HG03097 (cell line): ENCODE data around the gene LCLAT1.
"Not testable (repeated sequence)": the region's sequence is repeated elsewhere in the genome, so short reads cannot be mapped to it uniquely, and the experiment has no call there.

Source experiments
- ATAC-seq: cut with Tn5 transposase; IDR thresholded peaks from one replicate; pipeline ENCODE4 v1.9.1; 2021; ENCODE audit not compliant: unreplicated experiment, low FRiP score

The LCLAT1 gene

GRCh38 chr2:30629866-30630265 is 182.8 kb downstream of the LCLAT1 start:
- no peak for ATAC-seq

GRCh38 chr2:30631051-30631671 is 184.1 kb downstream of the LCLAT1 start:
- no peak for ATAC-seq

- ATAC-seq: no peak
These were observed 186.0 kb downstream of the LCLAT1 start for GRCh38 chr2:30633039-30633438.

- no peak for ATAC-seq
These were observed 189.3 kb downstream of the LCLAT1 start for GRCh38 chr2:30636311-30636710.

GRCh38 chr2:30639836-30640235 is 192.8 kb downstream of the LCLAT1 start:
- ATAC-seq: no peak

- ATAC-seq: no peak
These were observed 194.8 kb downstream of the LCLAT1 start for GRCh38 chr2:30641765-30642345.

GRCh38 chr2:30643013-30643412 is 196.0 kb downstream of the LCLAT1 start:
- not testable (repeated sequence) for ATAC-seq

- ATAC-seq: no peak
These were observed 196.6 kb downstream of the LCLAT1 start for GRCh38 chr2:30643674-30644073.

- no peak for ATAC-seq
These were observed 198.2 kb downstream of the LCLAT1 start for GRCh38 chr2:30645081-30645744.

- ATAC-seq: no peak
These were observed 198.7 kb downstream of the LCLAT1 start for GRCh38 chr2:30645745-30646119.

- ATAC-seq: no peak
These were observed 200.9 kb downstream of the LCLAT1 start for GRCh38 chr2:30647752-30648457.

GRCh38 chr2:30649278-30649677 is 202.2 kb downstream of the LCLAT1 start:
- no peak for ATAC-seq

- ATAC-seq: no peak
These were observed 202.8 kb downstream of the LCLAT1 start for GRCh38 chr2:30649828-30650227.

GRCh38 chr2:30652271-30652915 is 205.3 kb downstream of the LCLAT1 start:
- ATAC-seq: no peak

- no peak for ATAC-seq
These were observed 206.8 kb downstream of the LCLAT1 start for GRCh38 chr2:30653847-30654246.

- no peak for ATAC-seq
These were observed 207.4 kb downstream of the LCLAT1 start for GRCh38 chr2:30654404-30654803.

GRCh38 chr2:30655211-30655610 is 208.2 kb downstream of the LCLAT1 start:
- ATAC-seq: no peak

GRCh38 chr2:30655660-30656059 is 208.6 kb downstream of the LCLAT1 start:
- no peak for ATAC-seq

- ATAC-seq: no peak
These were observed 209.0 kb downstream of the LCLAT1 start for GRCh38 chr2:30656079-30656478.

- no peak for ATAC-seq
These were observed 214.4 kb downstream of the LCLAT1 start for GRCh38 chr2:30661173-30662107.
